ENCODE results near the gene TRAFD1. TPM values are rescaled to one million over a fixed set of nuclear protein-coding genes. Genes with fewer than 3 reads are reported as not detected.

Gene TRAFD1
- total and polyA plus RNA-seq, 2 experiments from 2014 or later = 17.4 to 30.4 TPM

GRCh38 chr12:112159146-112159541, 33.8 kb downstream of the TRAFD1 start:
- no peak overlapping the region for H3K4me2 ChIP-seq
- Mint-ChIP-seq H3K4me3 (no peak overlapping the region), H3K36me3 (ENCODE audit: low read depth) (peaks cover 80% of the 10 kb centered on the region), H3K4me1 (no peaks in the 10 kb centered on the region), H3K27ac (no peak overlapping the region), H3K27me3 (ENCODE audit: insufficient read depth, low read depth, poor library complexity) (peaks cover 8% of the 10 kb centered on the region), H3K9me3 (peaks cover 41% of the 10 kb centered on the region)
- no peaks in the 10 kb centered on the region for H3K9me2 ChIP-seq (ENCODE audit: insufficient read depth)
- no peaks in the 10 kb centered on the region for H4K20me1 ChIP-seq (replicated peaks; ENCODE audit: insufficient read depth)
- no peak overlapping the region for H3K4me3 ChIP-seq
- peaks cover 5% of the 10 kb centered on the region; the same call in 1 of the 2 replicates for H3K36me3 ChIP-seq (ENCODE audit: insufficient read depth)
- H2AFZ ChIP-seq = no peak overlapping the region
- no peaks in the 10 kb centered on the region for H3K4me1 ChIP-seq (ENCODE audit: insufficient read depth)
- TF ChIP-seq ETS1 (IDR thresholded peaks at IDR 0.05) (no peak), POLR2AphosphoS5 (IDR thresholded peaks at IDR 0.05; ENCODE audit: low read depth) (no peak), REST (IDR thresholded peaks at IDR 0.05; ENCODE audit: unreplicated experiment) (no peak), EZH2phosphoT487 (IDR thresholded peaks at IDR 0.05; ENCODE audit: unreplicated experiment) (no peak), ZNF114 (CRISPR knock-in tag; IDR thresholded peaks at IDR 0.05) (no peak), NANOG (IDR thresholded peaks at IDR 0.05; ENCODE audit: borderline replicate concordance) (no peak), ZNF331 (CRISPR knock-in tag; IDR thresholded peaks at IDR 0.05; ENCODE audit: low read depth) (no peak), CTCF (conservative IDR thresholded peaks at IDR 0.05; ENCODE audit: low read depth in 2 of 2) (no peak), ZNF462 (CRISPR knock-in tag; IDR thresholded peaks at IDR 0.05) (no peak), EZH2 (IDR thresholded peaks at IDR 0.05; ENCODE audit: low read depth, unreplicated experiment) (no peak), CREB1 (CRISPR knock-in tag; IDR thresholded peaks at IDR 0.05; ENCODE audit: low read depth) (no peak), JUNB (IDR thresholded peaks at IDR 0.05; ENCODE audit: unreplicated experiment) (no peak), STAT1 (IDR thresholded peaks at IDR 0.05; ENCODE audit: unreplicated experiment) (no peak)
- DNase-seq (ENCODE audit: low spot score) = no peak
- no peak for ATAC-seq
- no peaks in the 10 kb centered on the region for H3K79me2 ChIP-seq (replicated peaks; ENCODE audit: insufficient read depth)
- no peaks in the 10 kb centered on the region for H3F3A ChIP-seq (replicated peaks; ENCODE audit: low read depth)
- no peaks in the 10 kb centered on the region for H3K27me3 ChIP-seq (ENCODE audit: insufficient read depth)
- no peak overlapping the region for H3K27ac ChIP-seq (ENCODE audit: low read depth)
